Fibroblast of pulmonary artery (primary cell): Measurements from ENCODE around the gene SLC9B1.

ENCODE experiments used
- DNase-seq: peaks from one replicate; pipeline ENCODE4 v3.0.0-alpha.2; 2010; ENCODE audit warnings: low read depth
- H3K4me3 ChIP-seq: replicated peaks from 2 replicates; pipeline ENCODE4 v1.5.1; 2011; ENCODE audit warnings: low read depth, mild to moderate bottlenecking, control low read depth, low read length, moderate library complexity
- TF ChIP-seq, protein P1 (sequence below): IDR thresholded peaks from 2 replicates; pipeline ENCODE4 v1.5.1; 2011; ENCODE audit warnings: mild to moderate bottlenecking, control low read depth, low read length, inconsistent platforms; ENCODE audit errors: missing control alignments

Gene SLC9B1

DNA sequence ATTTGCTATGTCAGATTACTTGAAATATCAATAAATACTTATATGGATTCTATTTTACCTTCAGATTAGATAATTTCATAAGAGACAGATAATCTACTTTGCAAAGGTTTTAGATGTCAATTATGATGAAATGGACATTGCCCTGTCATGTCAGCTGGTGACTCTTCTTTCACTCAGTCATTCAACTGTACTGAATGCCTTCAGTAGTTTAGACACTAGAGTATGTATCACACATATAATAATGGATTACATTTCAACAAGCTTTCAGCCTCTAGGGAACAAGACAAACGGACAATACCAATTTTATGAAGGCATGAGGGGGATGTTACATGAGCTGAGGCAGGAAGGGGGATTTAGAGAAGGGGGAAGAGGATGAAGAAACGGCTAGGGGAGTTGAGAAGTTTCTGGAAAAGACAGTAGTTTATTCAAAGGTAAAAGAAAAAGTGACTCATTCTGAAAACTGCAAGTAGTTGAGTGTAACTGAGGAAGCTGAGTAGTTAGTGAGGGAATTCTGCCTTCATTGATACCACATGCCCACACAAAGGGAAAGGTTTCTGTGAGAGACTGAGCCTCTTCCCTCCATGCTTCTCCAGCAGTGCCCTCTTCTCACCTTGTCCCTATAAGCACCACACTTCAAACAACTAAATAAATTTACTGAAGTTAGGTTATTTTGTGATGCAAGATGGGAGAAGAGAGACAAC lies 31.4 kb upstream of the SLC9B1 start:
- DNase-seq: no peak
- H3K4me3 ChIP-seq: no peak overlapping the region
- TF ChIP-seq, protein P1, sequence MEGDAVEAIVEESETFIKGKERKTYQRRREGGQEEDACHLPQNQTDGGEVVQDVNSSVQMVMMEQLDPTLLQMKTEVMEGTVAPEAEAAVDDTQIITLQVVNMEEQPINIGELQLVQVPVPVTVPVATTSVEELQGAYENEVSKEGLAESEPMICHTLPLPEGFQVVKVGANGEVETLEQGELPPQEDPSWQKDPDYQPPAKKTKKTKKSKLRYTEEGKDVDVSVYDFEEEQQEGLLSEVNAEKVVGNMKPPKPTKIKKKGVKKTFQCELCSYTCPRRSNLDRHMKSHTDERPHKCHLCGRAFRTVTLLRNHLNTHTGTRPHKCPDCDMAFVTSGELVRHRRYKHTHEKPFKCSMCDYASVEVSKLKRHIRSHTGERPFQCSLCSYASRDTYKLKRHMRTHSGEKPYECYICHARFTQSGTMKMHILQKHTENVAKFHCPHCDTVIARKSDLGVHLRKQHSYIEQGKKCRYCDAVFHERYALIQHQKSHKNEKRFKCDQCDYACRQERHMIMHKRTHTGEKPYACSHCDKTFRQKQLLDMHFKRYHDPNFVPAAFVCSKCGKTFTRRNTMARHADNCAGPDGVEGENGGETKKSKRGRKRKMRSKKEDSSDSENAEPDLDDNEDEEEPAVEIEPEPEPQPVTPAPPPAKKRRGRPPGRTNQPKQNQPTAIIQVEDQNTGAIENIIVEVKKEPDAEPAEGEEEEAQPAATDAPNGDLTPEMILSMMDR: no peak

DNA sequence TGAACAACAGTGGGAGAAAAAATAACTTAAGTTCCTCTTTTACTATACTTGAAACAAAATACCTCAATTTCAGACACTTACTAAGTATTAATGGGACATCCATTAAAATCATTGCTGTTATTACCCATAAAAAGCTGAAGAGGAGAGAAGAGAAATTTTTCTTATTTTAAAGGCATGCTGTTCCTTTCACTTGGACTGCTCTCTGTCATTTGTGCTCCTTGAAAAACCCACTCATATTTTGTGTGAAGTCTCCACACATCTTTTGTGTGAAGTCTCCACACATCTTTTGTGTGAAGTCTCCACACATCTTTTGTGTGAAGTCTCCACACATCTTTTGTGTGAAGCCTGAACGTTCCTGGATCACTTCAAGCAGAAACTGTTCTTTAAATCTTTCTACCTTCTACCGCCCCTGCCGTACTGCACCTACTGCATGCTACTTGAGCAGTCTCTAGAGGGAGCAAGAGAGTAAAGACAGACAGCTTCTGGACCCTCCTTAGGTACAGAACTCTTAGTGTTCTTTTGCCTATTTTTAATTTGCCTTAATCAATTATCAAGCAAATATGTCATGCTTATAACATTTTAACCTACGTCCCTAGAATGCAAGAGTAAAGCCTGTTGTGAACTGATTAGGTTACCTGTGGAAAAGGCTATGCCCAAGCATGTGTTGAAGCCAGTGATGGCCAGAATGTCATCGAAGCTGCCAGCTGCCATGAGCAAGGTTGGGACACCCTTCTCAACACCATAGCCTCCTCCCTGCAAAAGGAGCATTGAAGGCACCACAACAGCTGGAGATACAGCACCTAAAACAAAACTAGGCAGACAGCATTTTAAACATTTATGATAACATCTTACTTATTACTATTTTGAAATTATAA lies 27.1 kb upstream of the SLC9B1 start:
- H3K4me3 ChIP-seq: no peak overlapping the region
- TF ChIP-seq, protein P1: peak; percentile 90
- DNase-seq: peak; percentile 68

DNA sequence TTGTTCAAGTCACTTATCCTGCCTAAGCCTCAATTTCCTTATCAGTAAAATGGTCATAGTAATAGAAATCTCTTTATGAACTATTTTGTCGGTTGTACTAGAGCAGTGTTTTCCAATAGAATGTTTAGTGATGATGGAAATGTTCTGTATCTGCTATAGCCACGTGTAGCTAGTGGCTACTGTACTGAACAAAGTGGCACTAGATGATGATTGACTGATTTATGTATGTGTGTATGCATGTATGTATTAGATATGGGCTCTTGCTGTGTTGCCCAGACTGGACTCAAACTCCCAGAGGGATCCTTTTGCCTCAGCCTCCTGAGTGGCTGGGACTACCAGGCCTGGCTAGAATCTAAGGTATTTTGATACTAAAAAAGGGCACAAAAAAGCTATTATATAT lies 24.7 kb upstream of the SLC9B1 start:
- DNase-seq: no peak
- no peak overlapping the region for H3K4me3 ChIP-seq
- TF ChIP-seq, protein P1: no peak

DNA sequence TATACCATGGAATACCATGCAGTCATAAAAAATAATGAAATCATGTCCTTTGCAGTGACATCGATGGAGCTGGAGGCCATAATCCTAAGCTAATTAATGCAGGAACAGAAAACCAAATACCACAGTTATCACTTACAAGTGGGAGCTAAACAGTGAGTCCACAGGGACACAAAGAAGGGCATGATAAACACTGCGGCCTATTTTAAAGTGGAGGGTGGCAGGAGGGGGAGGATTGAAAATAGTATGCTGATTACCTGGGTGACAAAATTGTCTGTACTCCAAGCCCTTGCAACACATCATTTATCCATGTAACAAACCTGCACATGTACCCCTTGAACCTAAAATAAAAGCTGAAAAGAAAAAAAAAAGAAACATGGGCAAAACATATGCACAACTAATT lies 16.7 kb upstream of the SLC9B1 start:
- TF ChIP-seq, protein P1: no peak
- no peak for DNase-seq
- no peak overlapping the region for H3K4me3 ChIP-seq

DNA sequence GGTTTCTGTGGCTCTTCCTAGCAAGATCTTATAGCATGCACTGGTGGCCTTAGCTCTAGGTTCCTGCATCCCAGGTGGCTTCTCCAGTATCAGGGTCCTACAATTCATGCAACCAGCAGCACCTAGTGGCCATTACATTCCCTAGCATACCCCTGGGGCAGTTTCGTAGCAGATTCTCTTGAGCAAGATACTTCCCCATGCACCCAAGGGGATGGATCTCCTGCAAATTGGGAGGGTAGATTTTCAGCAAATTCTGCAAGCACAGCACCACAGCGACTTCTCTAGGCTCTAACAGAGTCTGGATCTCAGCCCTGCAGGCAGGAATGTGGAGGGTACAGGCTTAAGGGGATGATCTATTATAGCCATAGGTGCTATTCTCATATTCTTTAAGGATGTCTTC lies 13.1 kb upstream of the SLC9B1 start:
- no peak overlapping the region for H3K4me3 ChIP-seq
- DNase-seq: peak; percentile 59
- TF ChIP-seq, protein P1: peak; percentile 71

DNA sequence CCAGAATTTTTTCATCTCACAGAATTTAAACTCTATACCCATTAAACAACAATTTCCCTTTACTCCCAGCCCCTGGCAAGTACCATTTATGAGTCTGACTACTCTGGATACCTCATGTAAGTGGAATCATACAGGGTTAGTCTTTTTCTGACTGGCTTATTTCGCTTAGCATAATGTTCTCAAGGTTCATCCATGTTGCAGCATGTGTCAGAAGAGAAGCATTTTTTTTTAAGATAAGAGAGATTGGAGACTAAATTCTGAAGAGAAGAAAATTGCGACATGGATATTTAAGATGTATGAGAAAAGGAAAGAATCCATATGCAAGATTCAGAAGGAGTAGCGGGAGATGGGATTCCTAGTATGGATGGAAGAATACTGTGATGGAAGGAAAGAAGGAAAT lies 11.3 kb upstream of the SLC9B1 start:
- DNase-seq: no peak
- no peak overlapping the region for H3K4me3 ChIP-seq
- TF ChIP-seq, protein P1: no peak

DNA sequence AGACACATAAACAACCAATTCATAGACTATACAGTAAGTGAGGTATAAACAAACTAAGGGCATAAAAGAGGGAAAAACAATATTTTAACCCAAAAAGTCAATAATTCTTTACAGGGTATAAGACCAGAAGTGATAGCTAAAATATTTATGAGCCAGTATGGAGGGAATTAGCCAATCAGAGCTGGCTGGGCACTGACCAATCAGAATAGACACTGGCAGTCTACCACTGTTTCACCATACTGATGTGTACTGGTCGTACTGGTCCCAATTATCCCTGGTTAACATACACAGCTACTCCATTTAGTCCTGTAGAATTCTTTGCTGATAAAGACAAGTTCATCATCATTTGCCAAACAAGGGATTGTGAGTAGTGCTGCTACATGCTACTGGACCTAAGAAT lies 9.8 kb upstream of the SLC9B1 start:
- no peak for DNase-seq
- TF ChIP-seq, protein P1: no peak
- H3K4me3 ChIP-seq: no peak overlapping the region
